Left renal cortex interstitium (tissue), 4 donors: ENCODE results near the gene EVPL. TPM values are rescaled to one million over a fixed set of nuclear protein-coding genes. Genes with fewer than 3 reads are reported as not detected.
"Not testable (repeated sequence)": the region's sequence is repeated elsewhere in the genome, so short reads cannot be mapped to it uniquely, and the experiment has no call there.

Experiments
- DNase-seq, 4 donors: peaks; one replicate each; pipeline ENCODE4 v3.0.0-alpha.2; 2013; ENCODE audit warnings: low read depth in 4 of 4, low spot score in 2 of 4, missing footprints in 1 of 4
- polyA plus RNA-seq, 4 donors: library from polyadenylated mRNA; unstranded; fragments of 120-200 nt; gene quantifications; one replicate each; pipeline ENCODE4 v1.2.1, GENCODE V29; 2013; ENCODE audit not compliant: insufficient read length in 4 of 4

EVPL gene
- polyA plus RNA-seq, 4 donors = 15.1 to 26.1 (median 22.9) TPM

GRCh38 chr17:75975187-75975586, 51.9 kb downstream of the EVPL start:
- not testable (repeated sequence) for DNase-seq

GRCh38 chr17:75970626-75971025, 56.5 kb downstream of the EVPL start:
- no peak for DNase-seq

GRCh38 chr17:75970011-75970523, 57.0 kb downstream of the EVPL start:
- DNase-seq = no peak

- not testable (repeated sequence) for DNase-seq
Observed at GRCh38 chr17:75969044-75969443, 58.1 kb downstream of the EVPL start.

- DNase-seq = no peak
Observed at GRCh38 chr17:75965468-75965867, 61.6 kb downstream of the EVPL start.

GRCh38 chr17:75959839-75960511, 67.1 kb downstream of the EVPL start:
- DNase-seq = no peak

- no peak for DNase-seq
Observed at GRCh38 chr17:75959051-75959838, 67.9 kb downstream of the EVPL start.

Other genes starting within 250 kb of the EVPL start
- gene UNK, start 242.5 kb downstream of the EVPL start, polyA plus RNA-seq = 10 to 100 TPM; 32.5 to 55.4 (median 44.9) TPM
- gene UNC13D, start 182.9 kb downstream of the EVPL start, polyA plus RNA-seq = 1 to 10 TPM; 4.1 to 7.7 (median 5.7) TPM
- 10 to 100 TPM; 79.8 to 92.5 (median 84.8) TPM for gene WBP2, start 172.0 kb downstream of the EVPL start, polyA plus RNA-seq
- 1 to 10 TPM; 5.6 to 7.5 (median 6.6) TPM for gene TRIM47, start 148.7 kb downstream of the EVPL start, polyA plus RNA-seq
- 10 to 100 TPM; 12.2 to 19.6 (median 15.9) TPM for gene TRIM65, start 130.4 kb downstream of the EVPL start, polyA plus RNA-seq
- gene MRPL38, start 122.4 kb downstream of the EVPL start, polyA plus RNA-seq = 100 to 1,000 TPM in 2 of 4 donors, 10 to 100 TPM in 2; 72.9 to 113 (median 94.0) TPM
- 10 to 100 TPM in 2 of 4 donors, 1 to 10 TPM in 2; 5.5 to 16.9 (median 10.8) TPM for gene FBF1, start 86.3 kb downstream of the EVPL start, polyA plus RNA-seq
- 10 to 100 TPM; 28.2 to 37.6 (median 36.2) TPM for gene ACOX1, start 48.1 kb downstream of the EVPL start, polyA plus RNA-seq
- gene TEN1, start 48.1 kb downstream of the EVPL start, polyA plus RNA-seq = 10 to 100 TPM; 19.0 to 32.8 (median 27.4) TPM
- gene CDK3, start 26.5 kb downstream of the EVPL start, polyA plus RNA-seq = 10 to 100 TPM in 2 of 4 donors, 1 to 10 TPM in 2; 8.1 to 28.0 (median 15.3) TPM
- gene SRP68, start 45.2 kb upstream of the EVPL start, polyA plus RNA-seq = 100 to 1,000 TPM in 2 of 4 donors, 10 to 100 TPM in 2; 95.3 to 110 (median 101) TPM
- gene GALR2, start 47.5 kb upstream of the EVPL start, polyA plus RNA-seq = under 1 TPM; 0.25 to 0.88 (median 0.26) TPM
- 10 to 100 TPM; 14.3 to 25.9 (median 21.9) TPM for gene ZACN, start 51.9 kb upstream of the EVPL start, polyA plus RNA-seq
- gene EXOC7, start 76.5 kb upstream of the EVPL start, polyA plus RNA-seq = 100 to 1,000 TPM; 151 to 179 (median 158) TPM
- gene FOXJ1, start 113.9 kb upstream of the EVPL start, polyA plus RNA-seq = 10 to 100 TPM; 16.4 to 30.7 (median 25.9) TPM
- 10 to 100 TPM; 22.0 to 39.1 (median 28.8) TPM for gene RNF157, start 213.2 kb upstream of the EVPL start, polyA plus RNA-seq
- 10 to 100 TPM; 29.0 to 60.6 (median 49.1) TPM for gene UBALD2, start 238.0 kb upstream of the EVPL start, polyA plus RNA-seq